K562 (cell line): Measurements from ENCODE around the gene TMEM139. TPM values are rescaled to one million over a fixed set of nuclear protein-coding genes. Genes with fewer than 3 reads are reported as not detected.
A peak's percentile ranks its signal among the peaks of the same experiment; 100 is the strongest.

Experiments used
- ARHGAP35 ChIP-seq: fragments of 450-650 bp; IDR thresholded peaks from 2 replicates; pipeline ENCODE4 v1.6.1; 2018; ENCODE audit not compliant: partially characterized antibody
- CXXC5 ChIP-seq: fragments of 250-450 bp; sonication (Bioruptor Pico); IDR thresholded peaks from 2 replicates; pipeline ENCODE4 v1.8.0; 2022; ENCODE audit warnings: inconsistent platforms, mild to moderate bottlenecking, moderate library complexity
- ELK3 ChIP-seq: fragments of 450-650 bp; formaldehyde crosslinking; IDR thresholded peaks from 2 replicates; pipeline ENCODE4 v1.4.0; 2020; ENCODE audit warnings: mild to moderate bottlenecking
- EP300 ChIP-seq: IDR thresholded peaks from 2 replicates; pipeline ENCODE4 v1.6.1; 2012; ENCODE audit warnings: low read length, improper control_type of control experiment
- FOXK2 ChIP-seq, 2 experiments: fragments of 450-650 bp; IDR thresholded peaks in 1 of 2; conservative IDR thresholded peaks in 1 of 2; 2 replicates each; pipeline ENCODE4 v1.6.1; 2016; ENCODE audit warnings: low read depth in 2 of 2, mild to moderate bottlenecking in 1 of 2
- GABPB2 ChIP-seq: fragments of 250-450 bp; sonication (Bioruptor Pico); conservative IDR thresholded peaks from 2 replicates; pipeline ENCODE4 v1.5.1; 2021; ENCODE audit warnings: mild to moderate bottlenecking
- HNRNPLL ChIP-seq: fragments of 200-400 bp; formaldehyde crosslinking; IDR thresholded peaks from 2 replicates; pipeline ENCODE4 v1.6.1; 2017; ENCODE audit warnings: low read length, low read depth, mild to moderate bottlenecking; ENCODE audit not compliant: poor library complexity, severe bottlenecking
- LARP7 ChIP-seq: fragments of 450-650 bp; IDR thresholded peaks from 2 replicates; pipeline ENCODE4 v1.6.1; 2016
- MED1 ChIP-seq: sonication (generic); formaldehyde crosslinking; IDR thresholded peaks from 2 replicates; pipeline ENCODE4 v1.8.1; 2023; ENCODE audit warnings: missing genetic modification reagents, borderline replicate concordance
- MLLT1 ChIP-seq, 2 experiments: fragments of 450-650 bp; IDR thresholded peaks; 2 replicates each; pipeline ENCODE4 v1.6.1; 2016
- MTA3 ChIP-seq: fragments of 450-650 bp; formaldehyde crosslinking; IDR thresholded peaks from 2 replicates; pipeline ENCODE4 v1.6.1; 2017; ENCODE audit warnings: mild to moderate bottlenecking, borderline replicate concordance
- NFE2 ChIP-seq: IDR thresholded peaks from 2 replicates; pipeline ENCODE4 v1.6.1; 2014; ENCODE audit warnings: antibody characterized with exemption, low read depth
- NR1H2 ChIP-seq: sonication (generic); formaldehyde crosslinking; IDR thresholded peaks from 2 replicates; pipeline ENCODE4 v1.4.0; 2020; ENCODE audit warnings: mild to moderate bottlenecking, missing genetic modification reagents
- RAD51 ChIP-seq: fragments of 450-650 bp; IDR thresholded peaks from 2 replicates; pipeline ENCODE4 v1.7.1; 2016; ENCODE audit warnings: low read depth, mild to moderate bottlenecking, borderline replicate concordance
- SMARCB1 ChIP-seq: IDR thresholded peaks from 2 replicates; pipeline ENCODE4 v1.6.1; 2011; ENCODE audit warnings: improper control_type of control experiment, low read depth; ENCODE audit not compliant: insufficient read length
- SMARCE1 ChIP-seq: fragments of 450-650 bp; IDR thresholded peaks from 2 replicates; pipeline ENCODE4 v1.7.1; 2016; ENCODE audit warnings: mild to moderate bottlenecking
- SRSF3 ChIP-seq: fragments of 200-400 bp; formaldehyde crosslinking; IDR thresholded peaks from 2 replicates; pipeline ENCODE4 v1.6.1; 2016; ENCODE audit warnings: mild to moderate bottlenecking, low read length, moderate library complexity; ENCODE audit not compliant: insufficient read depth
- USF2 ChIP-seq: sonication (generic); formaldehyde crosslinking; IDR thresholded peaks from 2 replicates; pipeline ENCODE4 v1.5.0; 2020; ENCODE audit warnings: missing genetic modification reagents
- ZBTB26 ChIP-seq: fragments of 450-650 bp; formaldehyde crosslinking; IDR thresholded peaks from 2 replicates; pipeline ENCODE4 v1.4.0; 2022; ENCODE audit warnings: missing genetic modification characterization
- ZFX ChIP-seq: sonication (generic); formaldehyde crosslinking; IDR thresholded peaks from 2 replicates; pipeline ENCODE4 v1.8.0; 2022; ENCODE audit warnings: mild to moderate bottlenecking, missing genetic modification reagents, moderate library complexity
- ZNF277 ChIP-seq: fragments of 250-450 bp; sonication (Bioruptor Pico); IDR thresholded peaks from 2 replicates; pipeline ENCODE4 v1.8.0; 2022; ENCODE audit warnings: inconsistent platforms, mild to moderate bottlenecking, moderate library complexity, borderline replicate concordance
- ZNF695 ChIP-seq: fragments of 450-650 bp; formaldehyde crosslinking; IDR thresholded peaks from 2 replicates; pipeline ENCODE4 v1.4.0; 2020; ENCODE audit warnings: mild to moderate bottlenecking, moderate library complexity
- polyA plus RNA-seq, 8 experiments: library from polyadenylated mRNA; depleted of rRNA in 4 of 8; stranded (reverse) in 5 of 8; unstranded in 3 of 8; fragments of >200 nt; fragmentation: Nextera tagmentation in 2 of 8; fragmentation: Illumina TruSeq in 1 of 8; extraction: Ambion mirVana in 2 of 8; extraction: Trizol in 1 of 8; gene quantifications; 2 replicates each; pipeline versions ENCODE4 v1.2.1 to v1.2.3, GENCODE V29; 2011 to 2014; ENCODE audit warnings: inconsistent platforms in 1 of 8, missing spikeins in 1 of 8
- total RNA-seq, 7 experiments: library from RNA; depleted of rRNA in 6 of 7; stranded (reverse); fragments of >200 nt in 6 of 7; fragmentation: Illumina TruSeq in 2 of 7; extraction: Trizol in 2 of 7; gene quantifications; 2 replicates each; pipeline versions ENCODE4 v1.2.1 to v1.2.3, GENCODE V29; 2011 to 2021; ENCODE audit warnings: low replicate concordance in 1 of 7

The TMEM139 gene
- total and polyA plus RNA-seq, 9 of the 15 experiments (the other 6 are each of a cell fraction or from before 2014, with no cell fraction given) = 0.27 to 1.8 (median 0.79) TPM

GRCh38 chr7:143263266-143264195, 21.2 kb upstream of the TMEM139 start, which contains the start of gene GSTK1 (continued):
- no peak for TF ChIP-seq MLLT1 (IDR thresholded peaks at IDR 0.05)
- no peak for TF ChIP-seq ELK3
- TF ChIP-seq CXXC5 = peak; percentile 62
- peak; percentile 78; the same call in 1 of the 2 replicates for TF ChIP-seq NR1H2
- TF ChIP-seq MED1 (CRISPR knock-in tag) = no peak
- no peak for TF ChIP-seq ZBTB26 (CRISPR knock-in tag)
- TF ChIP-seq RAD51 = no peak
- TF ChIP-seq MTA3 = peak; percentile 96
- TF ChIP-seq LARP7 = 0 out of 2 replicates have a peak, but pooled peaks have one; percentile 20
- TF ChIP-seq ZFX (CRISPR knock-in tag) = peak; percentile 94
- TF ChIP-seq ZNF277 (CRISPR knock-in tag) = no peak
- TF ChIP-seq USF2 (CRISPR knock-in tag) = no peak
- 0 out of 2 replicates have a peak, but pooled peaks have one; percentile 29 for TF ChIP-seq SRSF3
- no peak for TF ChIP-seq SMARCB1
- TF ChIP-seq EP300 = peak; percentile 43; the same call in 1 of the 2 replicates
- TF ChIP-seq ARHGAP35 = no peak
- TF ChIP-seq NFE2 = no peak
- no peak; the same call in 1 of the 2 replicates for TF ChIP-seq SMARCE1
- TF ChIP-seq GABPB2 = peak; percentile 90; the same call in 1 of the 2 replicates
- peak; percentile 25 for TF ChIP-seq HNRNPLL
- peak in 1 of 2 experiments; percentile 38; a peak in 1 of 4 replicates for TF ChIP-seq FOXK2 (conservative IDR thresholded peaks at IDR 0.05 in 1 of 2, IDR thresholded peaks at IDR 0.05 in 1 of 2; ENCODE audit: low read depth in 2 of 2)
- TF ChIP-seq ZNF695 = no peak
